RWPE2 (cell line): ENCODE measurements around the gene MEX3A.
A peak's percentile ranks its signal among the peaks of the same experiment; 100 is the strongest.

Source experiments
- ATAC-seq: fragments of 200-7000 bp; cut with Tn5 transposase; 3 replicates; pipeline ENCODE4 v1.9.1; 2021; ENCODE audit warnings: low read depth
- DNase-seq: peaks from one replicate; pipeline ENCODE4 v3.0.0-alpha.2; 2020; ENCODE audit warnings: low spot score
- H3K27ac ChIP-seq: fragments of 450-650 bp; 2 replicates; pipeline ENCODE4 v1.5.1; 2017; ENCODE audit warnings: mild to moderate bottlenecking; ENCODE audit not compliant: poor library complexity, severe bottlenecking
- H3K27me3 ChIP-seq: fragments of 250-450 bp; sonication (Bioruptor Pico); 2 replicates; pipeline ENCODE4 v1.5.1; 2021; ENCODE audit warnings: mild to moderate bottlenecking, moderate library complexity; ENCODE audit not compliant: insufficient read depth, poor library complexity, severe bottlenecking
- H3K36me3 ChIP-seq: fragments of 250-450 bp; sonication (Bioruptor Pico); 2 replicates; pipeline ENCODE4 v1.5.1; 2020; ENCODE audit warnings: low read depth, mild to moderate bottlenecking, moderate library complexity
- H3K4me1 ChIP-seq: fragments of 250-450 bp; sonication (Bioruptor Pico); 2 replicates; pipeline ENCODE4 v1.5.1; 2021; ENCODE audit warnings: mild to moderate bottlenecking, moderate library complexity; ENCODE audit not compliant: insufficient read depth, poor library complexity, severe bottlenecking
- H3K4me3 ChIP-seq: fragments of 250-450 bp; sonication (Bioruptor Pico); 2 replicates; pipeline ENCODE4 v1.5.1; 2021; ENCODE audit warnings: mild to moderate bottlenecking, moderate library complexity; ENCODE audit not compliant: severe bottlenecking
- H3K9me3 ChIP-seq: fragments of 250-450 bp; sonication (Bioruptor Pico); 2 replicates; pipeline ENCODE4 v1.5.1; 2021; ENCODE audit warnings: mild to moderate bottlenecking, moderate library complexity; ENCODE audit not compliant: severe bottlenecking
- TF ChIP-seq, protein P1 (sequence below): fragments of 450-650 bp; IDR thresholded peaks from one replicate; pipeline ENCODE4 v1.5.1; 2017; ENCODE audit warnings: mild to moderate bottlenecking, moderate library complexity; ENCODE audit not compliant: poor library complexity, severe bottlenecking

The MEX3A gene

GRCh38 chr1:156086256-156086662, 4.0 kb upstream of the MEX3A start:
- Histone ChIP-seq H3K9me3 (no peaks in the 10 kb centered on the region), H3K27ac (no peak overlapping the region), H3K36me3 (no peaks in the 10 kb centered on the region), H3K4me3 (no peak overlapping the region), H3K27me3 (no peaks in the 10 kb centered on the region), H3K4me1 (peaks cover 3% of the 10 kb centered on the region)
- ATAC-seq (no peak), DNase-seq (no peak)
- TF ChIP-seq, protein P1, sequence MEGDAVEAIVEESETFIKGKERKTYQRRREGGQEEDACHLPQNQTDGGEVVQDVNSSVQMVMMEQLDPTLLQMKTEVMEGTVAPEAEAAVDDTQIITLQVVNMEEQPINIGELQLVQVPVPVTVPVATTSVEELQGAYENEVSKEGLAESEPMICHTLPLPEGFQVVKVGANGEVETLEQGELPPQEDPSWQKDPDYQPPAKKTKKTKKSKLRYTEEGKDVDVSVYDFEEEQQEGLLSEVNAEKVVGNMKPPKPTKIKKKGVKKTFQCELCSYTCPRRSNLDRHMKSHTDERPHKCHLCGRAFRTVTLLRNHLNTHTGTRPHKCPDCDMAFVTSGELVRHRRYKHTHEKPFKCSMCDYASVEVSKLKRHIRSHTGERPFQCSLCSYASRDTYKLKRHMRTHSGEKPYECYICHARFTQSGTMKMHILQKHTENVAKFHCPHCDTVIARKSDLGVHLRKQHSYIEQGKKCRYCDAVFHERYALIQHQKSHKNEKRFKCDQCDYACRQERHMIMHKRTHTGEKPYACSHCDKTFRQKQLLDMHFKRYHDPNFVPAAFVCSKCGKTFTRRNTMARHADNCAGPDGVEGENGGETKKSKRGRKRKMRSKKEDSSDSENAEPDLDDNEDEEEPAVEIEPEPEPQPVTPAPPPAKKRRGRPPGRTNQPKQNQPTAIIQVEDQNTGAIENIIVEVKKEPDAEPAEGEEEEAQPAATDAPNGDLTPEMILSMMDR, result no peak

GRCh38 chr1:156083800-156084790, 1.8 kb upstream of the MEX3A start:
- Histone ChIP-seq H3K4me3 (no peak overlapping the region), H3K36me3 (no peaks in the 10 kb centered on the region), H3K9me3 (no peaks in the 10 kb centered on the region), H3K27ac (no peak overlapping the region), H3K27me3 (no peaks in the 10 kb centered on the region), H3K4me1 (no peaks in the 10 kb centered on the region)
- DNase-seq, result no peak
- TF ChIP-seq, protein P1, result no peak
- ATAC-seq, result no peak

DNA sequence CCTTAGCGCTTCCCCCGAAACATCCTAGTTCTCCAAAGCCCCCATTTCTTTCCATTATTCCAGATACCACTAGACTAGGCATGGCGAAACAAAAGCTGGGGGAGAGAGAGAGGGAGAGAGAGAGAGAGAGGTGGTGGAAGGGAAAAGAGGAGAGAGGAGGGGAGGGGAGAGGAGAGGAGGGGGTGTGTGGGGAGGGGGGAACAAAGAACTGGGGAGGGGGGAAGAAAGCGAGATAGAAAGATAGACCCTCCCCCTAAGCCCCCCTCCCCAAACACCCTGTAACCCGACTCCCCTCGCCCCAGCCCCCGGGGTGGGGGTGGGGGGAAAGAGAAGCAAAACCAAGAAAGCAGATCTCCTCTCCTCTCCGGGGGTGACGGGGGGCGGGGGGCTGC, 352 bp downstream of the MEX3A start:
- no peak for DNase-seq
- peak overlapping the region; percentile 11 for H3K27ac ChIP-seq

GRCh38 chr1:156081180-156081916, 917 bp downstream of the MEX3A start:
- TF ChIP-seq, protein P1, result no peak
- no peaks in the 10 kb centered on the region for H3K27me3 ChIP-seq
- H3K27ac ChIP-seq, result peak overlapping the region; percentile 11
- DNase-seq (no peak), ATAC-seq (peak; percentile 13; the same call in 1 of the 3 replicates)
- 0 out of 2 replicates have a peak, but pooled peaks cover 4% of the 10 kb centered on the region for H3K36me3 ChIP-seq
- H3K4me3 ChIP-seq, result peak overlapping the region; percentile 70
- H3K4me1 ChIP-seq, result no peaks in the 10 kb centered on the region
- no peaks in the 10 kb centered on the region for H3K9me3 ChIP-seq

More for the DNA sequence above, 352 bp downstream of the MEX3A start:
- H3K9me3 ChIP-seq, result no peaks in the 10 kb centered on the region
- H3K27me3 ChIP-seq, result no peaks in the 10 kb centered on the region
- 0 out of 2 replicates have a peak, but pooled peaks cover 4% of the 10 kb centered on the region for H3K36me3 ChIP-seq
- no peaks in the 10 kb centered on the region for H3K4me1 ChIP-seq
- TF ChIP-seq, protein P1, result no peak
- H3K4me3 ChIP-seq, result peak overlapping the region; percentile 70
- no peak for ATAC-seq
